Measurements from ENCODE around the gene NRGN.

DNA sequence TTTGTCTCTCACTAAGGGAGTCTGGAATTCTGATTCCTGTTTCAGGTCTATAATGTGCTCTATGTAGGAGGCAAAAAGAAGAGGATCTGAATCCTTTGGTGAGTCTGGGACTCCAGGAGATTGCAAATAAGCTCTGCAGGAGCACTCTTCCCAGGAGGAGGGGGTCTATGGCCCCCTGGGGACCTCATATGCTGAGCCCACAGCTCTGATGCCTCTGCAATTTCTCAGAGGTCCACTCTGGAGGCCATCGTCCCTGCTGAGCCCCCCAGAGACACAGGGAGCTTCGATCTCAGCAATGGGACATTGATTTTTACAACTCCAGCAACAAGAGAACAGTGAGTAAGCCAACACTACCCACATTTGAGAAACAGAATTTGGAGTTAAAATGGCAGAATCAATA is 20.2 kb upstream of the NRGN start:
- TF ChIP-seq, protein P1, sequence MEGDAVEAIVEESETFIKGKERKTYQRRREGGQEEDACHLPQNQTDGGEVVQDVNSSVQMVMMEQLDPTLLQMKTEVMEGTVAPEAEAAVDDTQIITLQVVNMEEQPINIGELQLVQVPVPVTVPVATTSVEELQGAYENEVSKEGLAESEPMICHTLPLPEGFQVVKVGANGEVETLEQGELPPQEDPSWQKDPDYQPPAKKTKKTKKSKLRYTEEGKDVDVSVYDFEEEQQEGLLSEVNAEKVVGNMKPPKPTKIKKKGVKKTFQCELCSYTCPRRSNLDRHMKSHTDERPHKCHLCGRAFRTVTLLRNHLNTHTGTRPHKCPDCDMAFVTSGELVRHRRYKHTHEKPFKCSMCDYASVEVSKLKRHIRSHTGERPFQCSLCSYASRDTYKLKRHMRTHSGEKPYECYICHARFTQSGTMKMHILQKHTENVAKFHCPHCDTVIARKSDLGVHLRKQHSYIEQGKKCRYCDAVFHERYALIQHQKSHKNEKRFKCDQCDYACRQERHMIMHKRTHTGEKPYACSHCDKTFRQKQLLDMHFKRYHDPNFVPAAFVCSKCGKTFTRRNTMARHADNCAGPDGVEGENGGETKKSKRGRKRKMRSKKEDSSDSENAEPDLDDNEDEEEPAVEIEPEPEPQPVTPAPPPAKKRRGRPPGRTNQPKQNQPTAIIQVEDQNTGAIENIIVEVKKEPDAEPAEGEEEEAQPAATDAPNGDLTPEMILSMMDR (conservative IDR thresholded peaks at IDR 0.05; ENCODE audit: low read length) = no peak
- no peak for TF ChIP-seq EZH2phosphoT487 (IDR thresholded peaks at IDR 0.05; ENCODE audit: borderline replicate concordance, low read depth, low read length)

All from OCI-LY7 (cell line).